Nephron (organoid): ENCODE measurements around the gene PROX2.

Source experiments
- H3K27ac Mint-ChIP-seq, 3 experiments: 2 replicates each; pipeline ENCODE4 v1.8.0; 2020; ENCODE audit warnings: mixed read lengths in 3 of 3, mild to moderate bottlenecking in 2 of 3, moderate library complexity in 1 of 3
- H3K27me3 Mint-ChIP-seq: 2 replicates; pipeline ENCODE4 v1.8.0; 2021; ENCODE audit warnings: low read depth, mild to moderate bottlenecking, moderate library complexity, mixed read lengths
- H3K36me3 Mint-ChIP-seq: 2 replicates; pipeline ENCODE4 v1.8.0; 2020; ENCODE audit warnings: low read depth, mixed read lengths
- H3K4me1 Mint-ChIP-seq: 2 replicates; pipeline ENCODE4 v1.8.0; 2020; ENCODE audit warnings: mixed read lengths
- H3K4me3 Mint-ChIP-seq, 3 experiments: 2 replicates each; pipeline ENCODE4 v1.8.0; 2020; ENCODE audit warnings: mild to moderate bottlenecking in 3 of 3, mixed read lengths in 3 of 3, moderate library complexity in 2 of 3
- H3K9me3 Mint-ChIP-seq: 2 replicates; pipeline ENCODE4 v1.8.0; 2020; ENCODE audit warnings: mixed read lengths
- TF ChIP-seq, protein P1 (sequence below), 3 experiments: fragments of 200-600 bp; sonication (generic); IDR thresholded peaks; one replicate each; pipeline ENCODE4 v1.5.0; 2021; ENCODE audit warnings: antibody characterized with exemption in 3 of 3; ENCODE audit not compliant: unreplicated experiment in 3 of 3

The PROX2 gene

DNA sequence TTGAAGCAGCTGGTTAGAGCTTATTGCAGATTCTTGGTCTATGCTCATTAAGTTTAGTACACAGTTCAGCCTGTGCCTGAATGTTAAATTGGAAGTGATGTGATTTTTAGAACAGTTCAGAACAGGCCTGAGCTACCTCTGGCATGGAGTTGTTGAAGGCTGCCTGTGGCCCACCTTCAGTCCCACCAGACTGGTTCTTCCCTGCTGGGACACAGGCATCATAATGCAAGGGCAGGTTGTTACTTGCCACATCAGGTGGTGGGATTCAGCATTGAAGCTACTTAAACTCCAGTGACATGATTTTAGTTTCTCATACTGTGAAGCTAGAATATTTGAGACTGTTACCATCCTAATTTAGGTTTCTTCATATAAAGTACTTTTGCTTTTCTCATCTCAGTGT lies 49.4 kb downstream of the PROX2 start:
- no peaks in the 10 kb centered on the region for H3K9me3 Mint-ChIP-seq
- no peak overlapping the region for H3K27ac Mint-ChIP-seq
- no peaks in the 10 kb centered on the region for H3K27me3 Mint-ChIP-seq
- H3K4me3 Mint-ChIP-seq = no peak overlapping the region
- TF ChIP-seq, protein P1, sequence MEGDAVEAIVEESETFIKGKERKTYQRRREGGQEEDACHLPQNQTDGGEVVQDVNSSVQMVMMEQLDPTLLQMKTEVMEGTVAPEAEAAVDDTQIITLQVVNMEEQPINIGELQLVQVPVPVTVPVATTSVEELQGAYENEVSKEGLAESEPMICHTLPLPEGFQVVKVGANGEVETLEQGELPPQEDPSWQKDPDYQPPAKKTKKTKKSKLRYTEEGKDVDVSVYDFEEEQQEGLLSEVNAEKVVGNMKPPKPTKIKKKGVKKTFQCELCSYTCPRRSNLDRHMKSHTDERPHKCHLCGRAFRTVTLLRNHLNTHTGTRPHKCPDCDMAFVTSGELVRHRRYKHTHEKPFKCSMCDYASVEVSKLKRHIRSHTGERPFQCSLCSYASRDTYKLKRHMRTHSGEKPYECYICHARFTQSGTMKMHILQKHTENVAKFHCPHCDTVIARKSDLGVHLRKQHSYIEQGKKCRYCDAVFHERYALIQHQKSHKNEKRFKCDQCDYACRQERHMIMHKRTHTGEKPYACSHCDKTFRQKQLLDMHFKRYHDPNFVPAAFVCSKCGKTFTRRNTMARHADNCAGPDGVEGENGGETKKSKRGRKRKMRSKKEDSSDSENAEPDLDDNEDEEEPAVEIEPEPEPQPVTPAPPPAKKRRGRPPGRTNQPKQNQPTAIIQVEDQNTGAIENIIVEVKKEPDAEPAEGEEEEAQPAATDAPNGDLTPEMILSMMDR (IDR thresholded peaks at IDR 0.05; ENCODE audit: unreplicated experiment in 3 of 3) = no peak
- H3K36me3 Mint-ChIP-seq = peaks cover 36% of the 10 kb centered on the region
- no peaks in the 10 kb centered on the region for H3K4me1 Mint-ChIP-seq
